Hepatocyte (in vitro differentiated cells): ENCODE data around the gene GNL3. TPM values are rescaled to one million over a fixed set of nuclear protein-coding genes. Genes with fewer than 3 reads are reported as not detected.

Experiments
- DNase-seq: peaks from one replicate; pipeline ENCODE4 v3.0.0-alpha.2; 2016; ENCODE audit warnings: low spot score
- H2AFZ ChIP-seq: fragments of 200-600 bp; sonication (generic); 2 replicates; pipeline ENCODE4 v1.6.0; 2016; ENCODE audit warnings: antibody characterized with exemption, mild to moderate bottlenecking
- H3K27ac ChIP-seq: fragments of 200-600 bp; sonication (generic); 2 replicates; pipeline ENCODE4 v1.5.1; 2016; ENCODE audit warnings: mild to moderate bottlenecking
- H3K27me3 ChIP-seq: fragments of 200-600 bp; sonication (generic); 2 replicates; pipeline ENCODE4 v1.6.1; 2016
- H3K36me3 ChIP-seq: fragments of 200-600 bp; sonication (generic); replicated peaks from 2 replicates; pipeline ENCODE4 v1.5.1; 2016; ENCODE audit warnings: low read depth; ENCODE audit not compliant: insufficient read depth
- H3K4me1 ChIP-seq: fragments of 200-600 bp; sonication (generic); 2 replicates; pipeline ENCODE4 v1.5.1; 2016; ENCODE audit warnings: mild to moderate bottlenecking, moderate library complexity; ENCODE audit not compliant: insufficient read depth
- H3K4me2 ChIP-seq: fragments of 200-600 bp; sonication (generic); 2 replicates; pipeline ENCODE4 v1.6.0; 2016
- H3K4me3 ChIP-seq: fragments of 200-600 bp; sonication (generic); 2 replicates; pipeline ENCODE4 v1.5.1; 2016; ENCODE audit warnings: mild to moderate bottlenecking
- H3K79me2 ChIP-seq: fragments of 200-600 bp; sonication (generic); 2 replicates; pipeline ENCODE4 v1.6.0; 2017; ENCODE audit warnings: mild to moderate bottlenecking
- H3K9me2 ChIP-seq: fragments of 200-600 bp; sonication (generic); replicated peaks from 2 replicates; pipeline ENCODE4 v1.6.0; 2017; ENCODE audit warnings: mild to moderate bottlenecking; ENCODE audit not compliant: insufficient read depth
- H3K9me3 ChIP-seq: fragments of 200-600 bp; sonication (generic); 2 replicates; pipeline ENCODE4 v1.5.1; 2016; ENCODE audit warnings: low read depth, mild to moderate bottlenecking
- H4K20me1 ChIP-seq: fragments of 200-600 bp; sonication (generic); 2 replicates; pipeline ENCODE4 v1.6.0; 2016; ENCODE audit warnings: mild to moderate bottlenecking; ENCODE audit not compliant: insufficient read depth, poor library complexity, severe bottlenecking
- CTCF ChIP-seq: fragments of 200-600 bp; sonication (generic); IDR thresholded peaks from 2 replicates; pipeline ENCODE4 v1.5.1; 2016; ENCODE audit warnings: antibody characterized with exemption, mild to moderate bottlenecking; ENCODE audit not compliant: poor library complexity
- EZH2 ChIP-seq: fragments of 200-600 bp; sonication (generic); IDR thresholded peaks from 2 replicates; pipeline ENCODE4 v1.6.1; 2016; ENCODE audit warnings: antibody characterized with exemption, mild to moderate bottlenecking, borderline replicate concordance
- EZH2phosphoT487 ChIP-seq: fragments of 200-600 bp; sonication (generic); IDR thresholded peaks from one replicate; pipeline ENCODE4 v1.6.1; 2018; ENCODE audit warnings: antibody characterized with exemption, mild to moderate bottlenecking, low read depth, moderate library complexity; ENCODE audit not compliant: unreplicated experiment, severe bottlenecking
- WGBS: methylation state at CpG from one replicate; pipeline ENCODE4 v1.1.6; 2016; ENCODE audit warnings: low lambda C conversion rate; ENCODE audit errors: missing lambda C conversion rate; 5-methylcytosine and 5-hydroxymethylcytosine counted together
- polyA plus RNA-seq: library from polyadenylated mRNA; unstranded; fragments of >200 nt; fragmentation: Nextera tagmentation; extraction: Ambion mirVana; gene quantifications from 2 replicates; pipeline ENCODE4 v1.2.1, GENCODE V29; 2016
- total RNA-seq: library from RNA; depleted of rRNA; stranded (reverse); fragments of >200 nt; gene quantifications from 2 replicates; pipeline ENCODE4 v1.2.3, GENCODE V29; 2014

GNL3 gene
- total and polyA plus RNA-seq, 2 experiments from 2014 or later: 82.6 to 84.8 TPM

DNA sequence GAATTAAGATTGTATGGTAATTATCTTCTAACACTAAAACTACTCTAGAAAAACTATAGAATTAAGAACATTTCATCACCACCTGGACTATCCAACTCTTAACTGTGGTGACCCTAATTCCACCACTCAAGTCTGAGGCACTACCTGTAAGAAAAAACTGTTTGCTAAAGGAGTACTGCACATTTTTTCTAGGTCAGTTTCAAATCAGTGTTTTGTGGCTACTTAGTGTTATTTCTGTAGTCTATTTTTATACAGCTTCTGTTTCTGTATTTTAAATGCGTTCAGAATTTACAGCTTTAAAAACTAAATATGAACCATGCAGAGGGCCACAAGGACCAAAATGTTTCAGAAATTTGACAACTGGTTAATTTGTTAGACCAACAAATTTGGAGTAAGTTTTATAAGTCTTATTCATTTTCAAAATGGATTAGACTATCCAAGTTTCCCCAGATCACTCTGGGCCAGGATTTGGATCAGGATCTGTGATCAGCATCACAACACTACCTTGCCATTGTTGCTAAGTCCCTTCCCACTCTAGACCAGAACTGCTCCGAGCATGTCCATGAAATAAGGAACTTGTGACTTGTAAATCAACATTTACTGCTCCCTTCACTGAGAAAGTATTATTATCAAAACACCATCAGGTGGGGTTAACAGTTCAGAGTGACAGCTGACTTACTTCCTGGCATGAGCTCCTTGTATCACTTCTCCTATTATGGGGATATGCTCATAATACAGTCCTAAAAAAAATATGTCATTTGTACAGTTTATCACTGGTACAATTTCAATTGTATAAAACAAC lies 11.2 kb downstream of the GNL3 start:
- DNase-seq: no peak
- no peak overlapping the region for H3K27ac ChIP-seq
- H3K27me3 ChIP-seq: no peaks in the 10 kb centered on the region
- no peak overlapping the region for H3K4me3 ChIP-seq
- 93% methylated on average over 2 of the region's 2 CpGs for WGBS
- TF ChIP-seq EZH2 (no peak), CTCF (no peak), EZH2phosphoT487 (no peak)
- peaks cover 12% of the 10 kb centered on the region for H3K36me3 ChIP-seq
- H3K9me2 ChIP-seq: no peaks in the 10 kb centered on the region
- H2AFZ ChIP-seq: no peak overlapping the region
- H3K9me3 ChIP-seq: no peaks in the 10 kb centered on the region
- H3K4me1 ChIP-seq: no peaks in the 10 kb centered on the region
- peaks cover 26% of the 10 kb centered on the region for H3K79me2 ChIP-seq
- no peaks in the 10 kb centered on the region for H4K20me1 ChIP-seq
- no peak overlapping the region for H3K4me2 ChIP-seq

GRCh38 chr3:52697632-52697965 lies 11.8 kb downstream of the GNL3 start:
- no peak for DNase-seq
- peaks cover 12% of the 10 kb centered on the region for H3K36me3 ChIP-seq
- TF ChIP-seq EZH2: no peak
- TF ChIP-seq CTCF: no peak
- no peak for TF ChIP-seq EZH2phosphoT487
- no peak overlapping the region for H3K4me2 ChIP-seq
- no peaks in the 10 kb centered on the region for H3K9me2 ChIP-seq
- H3K4me3 ChIP-seq: no peak overlapping the region
- 97% methylated on average over 4 of the region's 4 CpGs for WGBS
- no peaks in the 10 kb centered on the region for H3K4me1 ChIP-seq
- H2AFZ ChIP-seq: no peak overlapping the region
- no peaks in the 10 kb centered on the region for H4K20me1 ChIP-seq
- no peaks in the 10 kb centered on the region for H3K27me3 ChIP-seq
- peaks cover 32% of the 10 kb centered on the region for H3K79me2 ChIP-seq
- H3K27ac ChIP-seq: no peak overlapping the region
- H3K9me3 ChIP-seq: no peaks in the 10 kb centered on the region

- Histone ChIP-seq H3K9me3 (no peaks in the 10 kb centered on the region), H3K79me2 (peaks cover 80% of the 10 kb centered on the region), H3K27me3 (no peaks in the 10 kb centered on the region), H3K36me3 (no peaks in the 10 kb centered on the region), H2AFZ (no peak overlapping the region), H3K4me1 (peaks cover 19% of the 10 kb centered on the region), H3K4me2 (peak overlapping the region; percentile 97), H3K27ac (no peak overlapping the region), H3K4me3 (no peak overlapping the region), H3K9me2 (no peaks in the 10 kb centered on the region), H4K20me1 (no peaks in the 10 kb centered on the region)
- WGBS: 93% methylated on average over 7 of the region's 7 CpGs
- DNase-seq: no peak
- no peak for TF ChIP-seq EZH2phosphoT487
- no peak for TF ChIP-seq CTCF
These were observed 17.5 kb downstream of the GNL3 start for GRCh38 chr3:52703341-52703740.
